ENCODE results near the gene SPATA20.

GRCh38 chr17:50605429-50605828, 58.5 kb downstream of the SPATA20 start:
- TF ChIP-seq EZH2phosphoT487 (IDR thresholded peaks at IDR 0.05; ENCODE audit: low read depth) (no peak), CTCF (IDR thresholded peaks at IDR 0.05; ENCODE audit: low read depth, low read length) (no peak)

Data from OCI-LY3 (cell line).